Ectodermal cell (in vitro differentiated cells): ENCODE results near the gene SLC6A1.

Experiments used
- H3K27ac ChIP-seq: 2 replicates; pipeline ENCODE4 v1.7.0; 2013; ENCODE audit warnings: mild to moderate bottlenecking, low read depth, low read length; ENCODE audit not compliant: insufficient read depth, poor library complexity, severe bottlenecking
- H3K27me3 ChIP-seq: 2 replicates; pipeline ENCODE4 v1.7.0; 2013; ENCODE audit warnings: mild to moderate bottlenecking, low read length; ENCODE audit not compliant: insufficient read depth, control insufficient read depth, poor library complexity, severe bottlenecking
- H3K36me3 ChIP-seq: one replicate; pipeline ENCODE4 v1.7.0; 2013; ENCODE audit warnings: low read length; ENCODE audit not compliant: control insufficient read depth, insufficient read depth
- H3K4me1 ChIP-seq: one replicate; pipeline ENCODE4 v1.7.0; 2013; ENCODE audit warnings: low read length; ENCODE audit not compliant: control insufficient read depth, insufficient read depth
- H3K4me3 ChIP-seq: 2 replicates; pipeline ENCODE4 v1.7.0; 2013; ENCODE audit warnings: low read depth, low read length, control low read depth; ENCODE audit not compliant: insufficient read depth
- H3K9me3 ChIP-seq: 2 replicates; pipeline ENCODE4 v1.7.0; 2013; ENCODE audit warnings: mild to moderate bottlenecking, low read length, moderate library complexity; ENCODE audit not compliant: control insufficient read depth
- WGBS, 2 experiments: methylation state at CpG; one replicate each; pipeline ENCODE4 v1.1.7; 2013; ENCODE audit warnings: missing lambda C conversion rate in 2 of 2; 5-methylcytosine and 5-hydroxymethylcytosine counted together

The SLC6A1 gene

DNA sequence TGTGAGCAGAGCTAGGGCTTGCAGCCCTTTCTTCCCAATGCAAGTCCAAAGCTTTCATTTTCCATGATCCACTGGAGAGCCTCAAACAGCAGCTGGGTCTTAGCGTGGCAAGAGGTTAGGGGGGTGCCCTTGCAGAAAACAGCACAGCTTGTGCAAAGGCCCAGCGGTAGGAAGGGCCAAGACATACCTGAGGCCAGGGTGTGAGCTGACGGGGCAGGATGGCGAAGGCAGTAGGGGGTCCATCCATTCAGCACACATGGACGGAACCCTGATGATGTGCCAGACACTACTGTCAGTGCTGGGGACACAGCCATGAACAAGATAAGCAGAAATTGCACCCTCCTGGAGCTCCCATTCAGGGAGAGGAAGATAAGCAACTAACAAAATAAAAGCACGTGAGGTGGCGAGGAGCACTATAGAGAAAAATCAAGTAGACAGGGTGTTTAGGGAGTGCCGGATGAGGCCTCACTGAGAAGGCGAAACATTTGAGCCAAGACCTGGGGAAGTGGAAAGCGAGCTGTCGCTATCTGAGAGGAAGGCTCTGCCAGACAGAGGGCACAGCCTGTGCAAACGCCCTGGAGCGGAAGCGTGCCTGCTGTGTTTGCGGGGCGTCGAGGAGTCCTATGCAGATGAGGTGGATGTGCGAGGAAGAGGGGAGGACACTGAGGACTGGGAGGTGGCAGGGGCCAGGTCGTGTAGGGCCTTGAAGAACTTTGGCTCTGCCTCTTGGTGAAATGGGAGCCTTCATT, 43.4 kb downstream of the SLC6A1 start:
- Histone ChIP-seq H3K27ac (no peak overlapping the region), H3K27me3 (no peaks in the 10 kb centered on the region), H3K4me3 (no peak overlapping the region), H3K9me3 (no peaks in the 10 kb centered on the region), H3K36me3 (no peaks in the 10 kb centered on the region), H3K4me1 (no peaks in the 10 kb centered on the region)
- WGBS, 2 experiments: 88 to 90% methylated on average over 19 of the region's 19 CpGs

DNA sequence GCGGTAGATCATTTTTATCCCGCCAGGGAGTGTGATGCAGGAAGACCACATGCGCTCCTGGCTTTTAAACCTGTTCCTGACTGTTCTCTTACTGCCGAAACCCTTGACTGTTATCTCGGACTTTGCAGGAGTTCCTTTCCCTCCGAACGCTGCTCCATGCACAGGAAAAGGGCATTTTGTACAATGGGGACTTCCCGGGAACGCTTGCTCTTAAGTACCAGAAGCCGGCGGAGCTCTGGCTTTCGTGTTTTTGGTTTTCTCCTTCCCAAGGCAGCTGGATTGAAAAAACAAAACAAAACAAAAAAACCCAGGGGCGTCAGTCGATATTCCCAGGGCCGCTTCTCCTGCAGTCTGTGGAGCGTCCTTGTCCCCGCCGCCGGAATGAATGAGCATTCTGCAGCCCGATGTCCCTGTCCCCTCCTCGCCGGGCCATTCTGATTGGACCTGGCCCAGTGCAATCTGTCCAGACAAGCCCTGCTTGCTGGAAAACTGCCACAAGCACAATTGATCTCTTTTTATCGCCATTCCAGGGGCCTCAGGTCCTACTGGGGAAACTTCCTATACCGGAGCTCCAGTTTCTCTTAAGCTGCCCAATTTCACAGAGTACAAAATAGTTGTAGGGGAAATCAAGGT, 44.8 kb downstream of the SLC6A1 start:
- 93% methylated on average over 24 of the region's 24 CpGs for WGBS, 2 experiments
- Histone ChIP-seq H3K4me1 (no peaks in the 10 kb centered on the region), H3K27ac (no peak overlapping the region)

GRCh38 chr3:11037976-11038375, 45.4 kb downstream of the SLC6A1 start:
- no peaks in the 10 kb centered on the region for H3K36me3 ChIP-seq
- 95 to 97% methylated on average over 11 of the region's 11 CpGs for WGBS, 2 experiments
- H3K9me3 ChIP-seq: no peaks in the 10 kb centered on the region
- no peak overlapping the region for H3K4me3 ChIP-seq
- H3K4me1 ChIP-seq: no peaks in the 10 kb centered on the region
- H3K27ac ChIP-seq: no peak overlapping the region
- no peaks in the 10 kb centered on the region for H3K27me3 ChIP-seq

More for the DNA sequence above, 44.8 kb downstream of the SLC6A1 start:
- Histone ChIP-seq H3K9me3 (no peaks in the 10 kb centered on the region), H3K4me3 (no peak overlapping the region), H3K27me3 (no peaks in the 10 kb centered on the region), H3K36me3 (no peaks in the 10 kb centered on the region)

GRCh38 chr3:11045536-11045935, 53.0 kb downstream of the SLC6A1 start:
- H3K4me3 ChIP-seq: no peak overlapping the region
- H3K27me3 ChIP-seq: no peaks in the 10 kb centered on the region
- no peaks in the 10 kb centered on the region for H3K4me1 ChIP-seq
- no peaks in the 10 kb centered on the region for H3K36me3 ChIP-seq
- H3K9me3 ChIP-seq: no peaks in the 10 kb centered on the region
- H3K27ac ChIP-seq: no peak overlapping the region
- WGBS, 2 experiments: 85 to 89% methylated on average over 5 of the region's 5 CpGs

DNA sequence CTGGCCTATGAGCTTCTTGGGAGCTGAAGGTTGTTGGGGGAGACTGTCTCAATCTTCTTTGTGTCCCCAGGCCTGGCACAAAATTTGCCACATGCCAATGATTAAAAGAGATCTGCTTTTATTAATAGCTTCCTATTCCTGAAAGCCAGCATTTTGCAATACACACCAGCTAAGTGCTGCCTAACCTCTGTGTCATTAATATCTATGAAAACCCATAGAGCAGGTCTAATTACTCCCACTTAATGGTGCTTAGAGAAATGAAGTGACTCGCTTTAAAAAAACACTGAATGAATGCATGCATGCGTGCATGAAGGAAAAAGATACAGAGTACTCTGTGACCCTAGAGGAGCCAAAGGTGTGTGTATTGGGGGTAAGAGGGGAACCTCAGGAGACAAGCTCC, 55.0 kb downstream of the SLC6A1 start:
- Histone ChIP-seq H3K27me3 (no peaks in the 10 kb centered on the region), H3K27ac (no peak overlapping the region), H3K4me1 (no peaks in the 10 kb centered on the region), H3K4me3 (no peak overlapping the region), H3K36me3 (no peaks in the 10 kb centered on the region), H3K9me3 (no peaks in the 10 kb centered on the region)
- 91 to 97% methylated on average over 2 of the region's 2 CpGs for WGBS, 2 experiments

GRCh38 chr3:11050666-11051323, 58.2 kb downstream of the SLC6A1 start:
- Histone ChIP-seq H3K9me3 (no peaks in the 10 kb centered on the region), H3K36me3 (no peaks in the 10 kb centered on the region), H3K4me3 (no peak overlapping the region), H3K27me3 (no peaks in the 10 kb centered on the region), H3K27ac (no peak overlapping the region), H3K4me1 (no peaks in the 10 kb centered on the region)
- WGBS, 2 experiments: 89% methylated on average over 11 of the region's 11 CpGs

- Histone ChIP-seq H3K27ac (no peak overlapping the region), H3K9me3 (no peaks in the 10 kb centered on the region), H3K4me3 (no peak overlapping the region), H3K27me3 (no peaks in the 10 kb centered on the region), H3K36me3 (no peaks in the 10 kb centered on the region), H3K4me1 (no peaks in the 10 kb centered on the region)
- WGBS, 2 experiments: 90% methylated on average over 8 of the region's 8 CpGs
Measured at GRCh38 chr3:11053926-11054503, 61.5 kb downstream of the SLC6A1 start.

GRCh38 chr3:11054739-11055438, 62.3 kb downstream of the SLC6A1 start:
- Histone ChIP-seq H3K27ac (no peak overlapping the region), H3K4me1 (no peaks in the 10 kb centered on the region), H3K36me3 (no peaks in the 10 kb centered on the region), H3K27me3 (no peaks in the 10 kb centered on the region), H3K9me3 (no peaks in the 10 kb centered on the region), H3K4me3 (no peak overlapping the region)
- WGBS, 2 experiments: 87 to 90% methylated on average over 17 of the region's 17 CpGs

GRCh38 chr3:11055496-11055895, 62.9 kb downstream of the SLC6A1 start:
- Histone ChIP-seq H3K9me3 (no peaks in the 10 kb centered on the region), H3K4me3 (no peak overlapping the region), H3K27me3 (no peaks in the 10 kb centered on the region), H3K36me3 (no peaks in the 10 kb centered on the region), H3K27ac (no peak overlapping the region), H3K4me1 (no peaks in the 10 kb centered on the region)
- WGBS, 2 experiments: 93 to 94% methylated on average over 10 of the region's 10 CpGs
